H1 (cell line): ENCODE measurements around the gene MEIS2. TPM values are rescaled to one million over a fixed set of nuclear protein-coding genes. Genes with fewer than 3 reads are reported as not detected.

Experiments used
- CTCF ChIA-PET: fragments of 300-600 bp; sonication (Branson Sonifier 250); formaldehyde crosslinking; loops from one replicate; lab custom pipeline; 2021; ENCODE audit not compliant: partially characterized antibody; lab: Charles Lee
- POLR2A ChIA-PET: fragments of 300-600 bp; sonication (Branson Sonifier 250); formaldehyde crosslinking; loops from one replicate; lab custom pipeline; 2021; ENCODE audit warnings: inconsistent platforms; ENCODE audit not compliant: partially characterized antibody; lab: Charles Lee
- DNase-seq, 2 experiments: peaks; one replicate each; pipeline versions ENCODE4 v3.0.0 to v3.0.0-alpha.2; 2010 to 2022; ENCODE audit warnings: low spot score in 2 of 2, low read depth in 1 of 2, mixed read lengths in 1 of 2
- FAIRE-seq: peaks from 2 replicates; lab custom pipeline; 2011; peaks lifted over from hg19 to GRCh38; lab: Jason Lieb, UNC
- H2AFZ ChIP-seq: 2 replicates; pipeline ENCODE4 v1.8.1; 2012; ENCODE audit warnings: low read length, inconsistent platforms
- H2AK5ac ChIP-seq: 2 replicates; pipeline ENCODE4 v1.6.1; 2013; ENCODE audit warnings: low read depth, low read length
- H2BK120ac ChIP-seq: replicated peaks from 2 replicates; pipeline ENCODE3; 2013; ENCODE audit warnings: low read depth, low read length, inconsistent platforms
- H2BK12ac ChIP-seq: 2 replicates; pipeline ENCODE4 v1.6.1; 2013; ENCODE audit warnings: low read depth, low read length
- H2BK15ac ChIP-seq: 2 replicates; pipeline ENCODE4 v1.6.1; 2013; ENCODE audit warnings: low read length
- H2BK20ac ChIP-seq: 2 replicates; pipeline ENCODE4 v1.6.1; 2013; ENCODE audit warnings: low read length
- H2BK5ac ChIP-seq: 2 replicates; pipeline ENCODE4 v1.6.1; 2013; ENCODE audit warnings: low read depth, low read length
- H3K14ac ChIP-seq: 2 replicates; pipeline ENCODE4 v1.6.1; 2013; ENCODE audit warnings: inconsistent platforms; ENCODE audit not compliant: insufficient read length
- H3K18ac ChIP-seq: 2 replicates; pipeline ENCODE4 v1.6.1; 2013; ENCODE audit warnings: low read length; ENCODE audit errors: extremely low read depth
- H3K23ac ChIP-seq: 2 replicates; pipeline ENCODE4 v1.6.1; 2013; ENCODE audit warnings: inconsistent platforms; ENCODE audit not compliant: insufficient read length
- H3K23me2 ChIP-seq: 2 replicates; pipeline ENCODE4 v1.6.1; 2013; ENCODE audit warnings: low read depth, low read length
- H3K27ac ChIP-seq: 2 replicates; pipeline ENCODE4 v1.6.1; 2011; ENCODE audit warnings: low read depth, low read length, inconsistent platforms
- H3K27me3 ChIP-seq, 4 experiments: replicated peaks in 1 of 4; 1 replicate in 1 of 4; 2 replicates in 3 of 4; pipeline versions ENCODE4 v1.6.1 to v1.8.1; 2011 to 2013; ENCODE audit warnings: low read length in 3 of 4, mild to moderate bottlenecking in 3 of 4, inconsistent platforms in 2 of 4, mixed read lengths in 2 of 4, moderate library complexity in 1 of 4; ENCODE audit not compliant: control insufficient read depth in 3 of 4, insufficient read depth in 3 of 4; ENCODE audit errors: extremely low read depth in 1 of 4
- H3K36me3 ChIP-seq, 4 experiments: 2 replicates each; pipeline versions ENCODE4 v1.6.1 to v1.8.1; 2011 to 2013; ENCODE audit warnings: mild to moderate bottlenecking in 4 of 4, low read length in 3 of 4, moderate library complexity in 2 of 4, control low read depth in 1 of 4, inconsistent platforms in 1 of 4; ENCODE audit not compliant: insufficient read depth in 4 of 4, control insufficient read depth in 2 of 4
- H3K4ac ChIP-seq: replicated peaks from 2 replicates; pipeline ENCODE3; 2013; ENCODE audit warnings: low read length, low read depth, mixed read lengths, inconsistent platforms; ENCODE audit not compliant: insufficient read length
- H3K4me1 ChIP-seq, 4 experiments: replicated peaks in 1 of 4; 1 replicate in 1 of 4; 2 replicates in 3 of 4; pipeline versions ENCODE4 v1.6.1 to v1.8.1; 2011 to 2013; ENCODE audit warnings: low read length in 3 of 4, inconsistent platforms in 2 of 4, mixed read lengths in 1 of 4; ENCODE audit not compliant: insufficient read depth in 4 of 4, control insufficient read depth in 3 of 4
- H3K4me2 ChIP-seq, 2 experiments: 2 replicates each; pipeline versions ENCODE4 v1.6.1 to v1.8.1; 2011 to 2013; ENCODE audit warnings: low read depth in 2 of 2, low read length in 2 of 2, control low read depth in 1 of 2, inconsistent platforms in 1 of 2, mild to moderate bottlenecking in 1 of 2; ENCODE audit not compliant: insufficient read depth in 1 of 2
- H3K4me3 ChIP-seq, 4 experiments: fragments of 200-600, 300-600 bp in 1 of 4; sonication (generic), shearing (Covaris generic), sonication (Bioruptor Twin) in 1 of 4; 2 replicates each; pipeline versions ENCODE4 v1.5.1 to v1.8.1; 2011 to 2016; ENCODE audit warnings: low read length in 4 of 4, low read depth in 3 of 4, control low read depth in 2 of 4, inconsistent platforms in 2 of 4, mild to moderate bottlenecking in 2 of 4, mixed read lengths in 1 of 4, moderate library complexity in 1 of 4; ENCODE audit not compliant: insufficient read depth in 2 of 4; ENCODE audit errors: extremely low read depth in 1 of 4
- H3K56ac ChIP-seq: replicated peaks from 2 replicates; pipeline ENCODE3; 2013; ENCODE audit warnings: low read depth, mild to moderate bottlenecking, mixed read lengths, low read length, inconsistent platforms; ENCODE audit not compliant: insufficient read length
- H3K79me1 ChIP-seq: 2 replicates; pipeline ENCODE4 v1.6.1; 2013; ENCODE audit warnings: low read depth, low read length, control low read depth
- H3K79me2 ChIP-seq, 2 experiments: 2 replicates each; pipeline versions ENCODE4 v1.6.1 to v1.8.1; 2012 to 2013; ENCODE audit warnings: low read length in 2 of 2, mild to moderate bottlenecking in 2 of 2, inconsistent platforms in 1 of 2; ENCODE audit not compliant: insufficient read depth in 2 of 2, control insufficient read depth in 1 of 2
- H3K9ac ChIP-seq, 4 experiments: replicated peaks in 1 of 4; 1 replicate in 1 of 4; 2 replicates in 3 of 4; pipeline versions ENCODE4 v1.6.1 to v1.8.1; 2011 to 2013; ENCODE audit warnings: low read depth in 3 of 4, low read length in 3 of 4, control low read depth in 2 of 4, mild to moderate bottlenecking in 2 of 4, moderate library complexity in 2 of 4, inconsistent platforms in 1 of 4; ENCODE audit errors: extremely low read depth in 1 of 4
- H3K9me3 ChIP-seq, 2 experiments: 2 replicates each; pipeline versions ENCODE4 v1.6.1 to v1.8.1; 2012 to 2013; ENCODE audit warnings: mild to moderate bottlenecking in 2 of 2, moderate library complexity in 2 of 2, control low read depth in 1 of 2, inconsistent platforms in 1 of 2, low read depth in 1 of 2, low read length in 1 of 2, mixed read lengths in 1 of 2; ENCODE audit not compliant: insufficient read depth in 2 of 2
- H4K20me1 ChIP-seq, 2 experiments: replicated peaks in 1 of 2; 2 replicates each; pipeline versions ENCODE3 to v1.8.1; 2011 to 2013; ENCODE audit warnings: inconsistent platforms in 2 of 2, low read length in 2 of 2, mild to moderate bottlenecking in 1 of 2; ENCODE audit not compliant: insufficient read depth in 2 of 2, control insufficient read depth in 1 of 2
- H4K5ac ChIP-seq: 2 replicates; pipeline ENCODE4 v1.6.1; 2013; ENCODE audit warnings: low read length, low read depth, mixed read lengths, inconsistent platforms; ENCODE audit not compliant: insufficient read length
- H4K8ac ChIP-seq: 2 replicates; pipeline ENCODE4 v1.8.0; 2013; ENCODE audit warnings: mild to moderate bottlenecking, moderate library complexity, low read length, inconsistent platforms; ENCODE audit not compliant: insufficient read depth; ENCODE audit errors: extremely low read depth
- H4K91ac ChIP-seq: replicated peaks from 2 replicates; pipeline ENCODE3; 2013; ENCODE audit warnings: low read length, mixed read lengths, inconsistent platforms; ENCODE audit not compliant: insufficient read length
- HDAC2 ChIP-seq, 2 experiments: fragments of 300-600 bp in 1 of 2; sonication (generic) in 1 of 2; IDR thresholded peaks; 2 replicates each; pipeline ENCODE4 v1.6.1; 2011 to 2012; ENCODE audit warnings: low read depth in 2 of 2, low read length in 2 of 2, mild to moderate bottlenecking in 2 of 2, moderate library complexity in 2 of 2, borderline replicate concordance in 1 of 2, inconsistent platforms in 1 of 2
- JUND ChIP-seq: IDR thresholded peaks from 2 replicates; pipeline ENCODE4 v1.6.1; 2011; ENCODE audit warnings: mild to moderate bottlenecking, improper control_type of control experiment, low read length
- KDM1A ChIP-seq: fragments of 200-600, 300-600 bp; sonication (generic); IDR thresholded peaks from 2 replicates; pipeline ENCODE4 v1.7.1; 2016; ENCODE audit warnings: mild to moderate bottlenecking, low read length, borderline replicate concordance
- RFX5 ChIP-seq: IDR thresholded peaks from 2 replicates; pipeline ENCODE4 v1.6.1; 2011; ENCODE audit warnings: low read depth, low read length, improper control_type of control experiment, borderline replicate concordance
- WGBS, 2 experiments: shearing (Covaris generic) in 1 of 2; methylation state at CpG; one replicate each; pipeline versions ENCODE4 v1.1.6 to v1.1.7; 2013 to 2015; ENCODE audit warnings: low lambda C conversion rate in 2 of 2, mixed read lengths in 2 of 2, inconsistent platforms in 1 of 2, low coverage in 1 of 2, missing lambda C conversion rate in 1 of 2; ENCODE audit not compliant: insufficient replicate concordance in 2 of 2, insufficient coverage in 1 of 2, insufficient read length in 1 of 2; ENCODE audit errors: extremely low coverage in 1 of 2, missing lambda C conversion rate in 1 of 2; 5-methylcytosine and 5-hydroxymethylcytosine counted together
- polyA plus RNA-seq, 7 experiments: library from polyadenylated mRNA; depleted of rRNA in 3 of 7; stranded (reverse) in 5 of 7; unstranded in 2 of 7; fragments of >200 nt in 5 of 7; fragments of 200-250 nt in 2 of 7; gene quantifications; 1 replicate in 5 of 7; 2 replicates in 1 of 7; 4 replicates in 1 of 7; pipeline versions ENCODE4 v1.2.1 to v1.2.3, GENCODE V29; 2011 to 2013; ENCODE audit warnings: missing spikeins in 2 of 7, mixed read lengths in 2 of 7
- total RNA-seq: library from RNA; stranded (reverse); fragmentation: NEBNext Ultra II Directional; extraction: Animal tissue kit (Norgen Biotek cat#: 25700); gene quantifications from 2 replicates; pipeline ENCODE4 v1.2.1, GENCODE V29; 2021
- TF ChIP-seq, protein P1 (sequence below), 3 experiments: IDR thresholded peaks; 1 replicate in 2 of 3; 2 replicates in 1 of 3; pipeline versions ENCODE4 v1.5.1 to v1.6.1; 2011; ENCODE audit warnings: low read length in 3 of 3, mild to moderate bottlenecking in 3 of 3, inconsistent platforms in 2 of 3, low read depth in 1 of 3, moderate library complexity in 1 of 3; ENCODE audit not compliant: insufficient read depth in 1 of 3; ENCODE audit errors: control extremely low read depth in 1 of 3
- TF ChIP-seq, protein P2 (sequence below): IDR thresholded peaks from 2 replicates; pipeline ENCODE4 v1.6.1; 2012; ENCODE audit warnings: inconsistent platforms

Gene MEIS2
- total and polyA plus RNA-seq, 2 of the 8 experiments (the other 6 are each of a cell fraction or from before 2014, with no cell fraction given): 0.22 to 1.2 TPM

DNA sequence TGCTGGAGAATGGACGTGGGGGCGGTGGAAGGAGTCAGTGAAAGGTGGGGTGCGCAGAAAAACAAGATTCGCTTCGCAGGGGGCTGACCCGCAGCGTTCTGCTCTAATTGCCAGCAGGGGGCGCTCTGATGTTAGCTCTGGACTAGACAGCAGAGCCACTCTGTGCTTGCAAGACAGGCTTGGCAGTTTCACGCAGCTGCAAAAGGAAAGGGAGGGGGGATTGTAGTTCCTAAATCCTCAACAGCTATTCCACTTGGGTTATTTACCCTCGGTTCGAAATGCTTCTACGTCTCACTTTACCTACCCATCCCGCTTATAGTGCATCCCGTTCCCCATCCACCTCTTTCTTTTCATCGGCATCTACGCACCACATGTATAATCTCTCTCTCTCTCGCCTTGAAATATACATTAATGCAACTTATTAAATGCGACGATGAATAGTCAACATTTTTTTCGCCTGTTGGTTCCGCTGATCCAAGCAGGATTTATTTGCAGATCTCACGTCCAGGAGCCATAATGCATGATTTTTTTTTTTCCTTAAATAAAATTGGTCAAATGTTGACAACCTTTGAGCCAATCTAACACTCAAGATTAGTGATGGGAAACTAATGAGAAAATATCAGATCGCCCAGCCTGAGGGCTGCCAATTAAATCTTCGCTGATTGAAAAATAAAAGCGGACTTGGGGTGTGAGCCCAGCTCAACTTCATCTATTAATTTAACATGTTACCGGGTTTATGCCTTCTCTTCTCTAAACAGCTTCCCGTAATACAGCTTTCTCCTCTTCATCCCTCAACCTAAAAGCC is 216.4 kb downstream of the MEIS2 start:
- CTCF ChIA-PET: interaction anchor here (0.6 to 9.3 kb wide), 24 partner anchors 9 to 1132 kb away, joined by 3 to 130 read pairs (median 3); partner anchors contain the start of gene MEIS2
- peak; percentile 76 for FAIRE-seq
- POLR2A ChIA-PET: interaction anchor here (0.9 to 1.5 kb wide), 4 partner anchors 89 to 225 kb away, joined by 3 to 5 read pairs (median 4); no protein-coding TSS in a partner anchor
- TF ChIP-seq, protein P1, sequence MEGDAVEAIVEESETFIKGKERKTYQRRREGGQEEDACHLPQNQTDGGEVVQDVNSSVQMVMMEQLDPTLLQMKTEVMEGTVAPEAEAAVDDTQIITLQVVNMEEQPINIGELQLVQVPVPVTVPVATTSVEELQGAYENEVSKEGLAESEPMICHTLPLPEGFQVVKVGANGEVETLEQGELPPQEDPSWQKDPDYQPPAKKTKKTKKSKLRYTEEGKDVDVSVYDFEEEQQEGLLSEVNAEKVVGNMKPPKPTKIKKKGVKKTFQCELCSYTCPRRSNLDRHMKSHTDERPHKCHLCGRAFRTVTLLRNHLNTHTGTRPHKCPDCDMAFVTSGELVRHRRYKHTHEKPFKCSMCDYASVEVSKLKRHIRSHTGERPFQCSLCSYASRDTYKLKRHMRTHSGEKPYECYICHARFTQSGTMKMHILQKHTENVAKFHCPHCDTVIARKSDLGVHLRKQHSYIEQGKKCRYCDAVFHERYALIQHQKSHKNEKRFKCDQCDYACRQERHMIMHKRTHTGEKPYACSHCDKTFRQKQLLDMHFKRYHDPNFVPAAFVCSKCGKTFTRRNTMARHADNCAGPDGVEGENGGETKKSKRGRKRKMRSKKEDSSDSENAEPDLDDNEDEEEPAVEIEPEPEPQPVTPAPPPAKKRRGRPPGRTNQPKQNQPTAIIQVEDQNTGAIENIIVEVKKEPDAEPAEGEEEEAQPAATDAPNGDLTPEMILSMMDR (IDR thresholded peaks at IDR 0.05; ENCODE audit: control extremely low read depth in 1 of 3, insufficient read depth in 1 of 3, low read depth in 1 of 3, low read length in 3 of 3): peak; percentile 85 to 88 (median 85)
- TF ChIP-seq JUND (peak; percentile 51; the same call in 1 of the 2 replicates), HDAC2 (IDR thresholded peaks at IDR 0.05; ENCODE audit: borderline replicate concordance in 1 of 2, low read depth in 2 of 2, low read length in 2 of 2) (0 out of 4 replicates have a peak, but pooled peaks of 1 of the 2 experiments have one; percentile 53), KDM1A (no peak), RFX5 (no peak)
- TF ChIP-seq, protein P2, sequence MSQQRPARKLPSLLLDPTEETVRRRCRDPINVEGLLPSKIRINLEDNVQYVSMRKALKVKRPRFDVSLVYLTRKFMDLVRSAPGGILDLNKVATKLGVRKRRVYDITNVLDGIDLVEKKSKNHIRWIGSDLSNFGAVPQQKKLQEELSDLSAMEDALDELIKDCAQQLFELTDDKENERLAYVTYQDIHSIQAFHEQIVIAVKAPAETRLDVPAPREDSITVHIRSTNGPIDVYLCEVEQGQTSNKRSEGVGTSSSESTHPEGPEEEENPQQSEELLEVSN: no peak

More for the DNA sequence above, 216.4 kb downstream of the MEIS2 start:
- Histone ChIP-seq H3K56ac (no peak overlapping the region), H3K4me1 (peaks cover 21 to 49% (median 28%) of the 10 kb centered on the region in 4 experiments), H3K27me3 (peaks cover 77 to 100% (median 92%) of the 10 kb centered on the region in 4 experiments), H2BK5ac (no peak overlapping the region), H3K4ac (no peak overlapping the region), H3K14ac (no peak overlapping the region), H3K23ac (no peak overlapping the region), H2AK5ac (no peak overlapping the region), H2BK120ac (no peak overlapping the region), H3K36me3 (no peaks in the 10 kb centered on the region), H3K4me2 (peak overlapping the region; percentile 20 to 54), H3K27ac (no peak overlapping the region), H3K18ac (no peak overlapping the region), H2BK20ac (no peak overlapping the region), H4K20me1 (peaks cover 0 to 6% of the 10 kb centered on the region in 2 experiments), H3K9me3 (no peaks in the 10 kb centered on the region), H2BK15ac (no peak overlapping the region), H4K8ac (no peak overlapping the region), H3K9ac (no peak overlapping the region), H3K79me2 (no peaks in the 10 kb centered on the region), H2BK12ac (no peak overlapping the region), H3K4me3 (peak overlapping the region in 1 of 4 experiments; percentile 45; a peak in 2 of 8 replicates), H4K5ac (no peak overlapping the region), H2AFZ (no peak overlapping the region), H4K91ac (no peak overlapping the region), H3K23me2 (peaks cover 13% of the 10 kb centered on the region), H3K79me1 (no peaks in the 10 kb centered on the region)
- DNase-seq: peak in 1 of 2 experiments; percentile 93
- WGBS, 2 experiments: 6% methylated on average over 27 of the region's 27 CpGs; no CpG with 5 or more reads in 1 of the 2 experiments
